HG03135 (cell line): ENCODE measurements around the gene BCAP31.
"Not testable (repeated sequence)": the region's sequence is repeated elsewhere in the genome, so short reads cannot be mapped to it uniquely, and the experiment has no call there.

Experiments used
- ATAC-seq: cut with Tn5 transposase; IDR thresholded peaks from one replicate; pipeline ENCODE4 v1.9.1; 2021; ENCODE audit warnings: mild to moderate bottlenecking, moderate library complexity; ENCODE audit not compliant: unreplicated experiment

Gene BCAP31

DNA sequence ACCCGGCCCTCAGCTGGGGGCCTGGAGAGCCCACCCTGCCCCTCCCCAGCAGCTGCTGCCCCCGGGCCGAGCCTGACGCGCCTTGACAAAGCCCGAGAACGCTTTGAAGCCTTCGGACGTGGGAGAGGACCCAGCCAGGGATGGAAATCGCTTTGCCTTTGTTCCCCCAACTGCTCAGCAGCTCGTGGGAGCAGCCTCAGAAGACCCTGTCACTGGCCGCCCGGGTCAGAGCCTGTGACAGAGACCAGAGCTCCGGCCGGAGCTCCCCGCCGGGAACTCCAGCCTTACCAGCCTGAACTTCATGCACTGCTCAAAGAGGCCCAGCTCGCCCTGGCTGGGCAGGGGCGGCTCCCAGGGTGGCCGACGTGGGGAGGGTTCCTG, 39.0 kb downstream of the BCAP31 start:
- no peak for ATAC-seq

DNA sequence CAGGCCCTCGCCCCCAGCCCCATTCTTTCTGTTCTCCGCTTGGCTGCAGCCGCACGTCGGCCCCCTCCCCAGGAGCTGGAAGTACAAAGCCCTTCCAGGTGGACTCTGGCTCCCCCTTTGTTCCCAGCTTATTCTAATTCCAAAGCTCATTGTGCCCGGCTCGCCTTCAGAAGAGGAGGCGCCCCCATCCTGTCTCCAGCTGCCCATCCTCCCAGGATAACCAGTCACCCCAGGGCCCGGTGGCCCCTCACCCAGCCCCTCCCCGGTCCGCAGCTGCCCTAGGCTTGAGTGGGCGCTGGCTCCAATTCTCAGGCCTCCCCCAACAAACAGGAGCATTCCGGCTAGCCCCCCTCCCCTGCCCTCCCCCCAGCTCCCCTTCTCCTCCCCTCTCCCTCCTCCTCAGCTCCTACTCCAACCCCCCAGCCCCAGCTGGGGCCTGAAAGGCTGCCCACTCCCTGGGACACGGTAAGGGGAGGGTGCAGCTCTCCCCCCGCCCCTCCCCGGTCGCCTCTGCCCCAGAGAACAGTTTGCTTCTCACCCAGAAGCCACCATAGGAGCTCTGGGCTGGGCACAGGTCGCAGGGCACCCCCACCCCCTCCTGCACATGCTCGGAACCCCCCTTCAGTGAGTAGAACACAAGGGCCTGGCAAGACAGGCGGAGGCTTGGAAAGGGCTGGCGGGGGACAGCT, 39.6 kb downstream of the BCAP31 start:
- ATAC-seq: no peak

DNA sequence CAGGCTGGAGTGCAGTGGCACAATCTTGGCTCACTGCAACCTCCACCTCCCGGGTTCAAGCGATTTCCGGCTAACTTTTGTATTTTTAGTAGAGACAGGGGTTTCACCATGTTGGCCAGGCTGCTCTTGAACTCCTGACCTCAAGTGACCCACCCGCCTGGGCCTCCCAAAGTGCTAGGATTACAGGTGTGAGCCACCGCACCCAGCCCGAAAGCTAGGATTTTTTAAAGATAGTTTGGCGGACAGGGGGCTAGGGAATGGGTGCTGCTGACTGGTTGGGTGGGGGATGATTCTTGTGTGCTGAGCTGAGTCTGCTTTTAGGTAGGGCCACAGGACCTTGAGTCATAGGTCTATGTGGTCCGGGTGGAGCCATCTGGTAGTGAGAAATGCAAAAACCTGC, 40.7 kb downstream of the BCAP31 start:
- not testable (repeated sequence) for ATAC-seq

DNA sequence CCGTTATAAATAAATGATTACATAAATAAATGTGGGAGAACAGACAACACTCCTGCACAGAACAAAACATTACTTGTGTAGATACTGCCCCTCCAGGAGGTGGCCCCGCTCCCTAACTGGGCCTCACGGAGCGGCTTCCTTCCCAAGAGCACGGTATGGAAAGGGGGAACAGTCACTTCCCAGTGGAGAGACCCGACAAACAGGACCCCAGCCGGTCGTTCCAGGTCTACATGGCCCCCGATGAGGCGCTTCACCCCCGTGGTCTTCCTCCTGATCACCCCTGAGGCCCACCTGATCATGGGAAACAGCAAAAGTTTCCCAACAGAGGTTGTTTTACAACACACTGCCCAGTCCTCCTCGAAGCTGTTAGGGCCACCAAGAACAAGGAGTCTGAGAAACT, 43.0 kb downstream of the BCAP31 start:
- ATAC-seq: no peak

DNA sequence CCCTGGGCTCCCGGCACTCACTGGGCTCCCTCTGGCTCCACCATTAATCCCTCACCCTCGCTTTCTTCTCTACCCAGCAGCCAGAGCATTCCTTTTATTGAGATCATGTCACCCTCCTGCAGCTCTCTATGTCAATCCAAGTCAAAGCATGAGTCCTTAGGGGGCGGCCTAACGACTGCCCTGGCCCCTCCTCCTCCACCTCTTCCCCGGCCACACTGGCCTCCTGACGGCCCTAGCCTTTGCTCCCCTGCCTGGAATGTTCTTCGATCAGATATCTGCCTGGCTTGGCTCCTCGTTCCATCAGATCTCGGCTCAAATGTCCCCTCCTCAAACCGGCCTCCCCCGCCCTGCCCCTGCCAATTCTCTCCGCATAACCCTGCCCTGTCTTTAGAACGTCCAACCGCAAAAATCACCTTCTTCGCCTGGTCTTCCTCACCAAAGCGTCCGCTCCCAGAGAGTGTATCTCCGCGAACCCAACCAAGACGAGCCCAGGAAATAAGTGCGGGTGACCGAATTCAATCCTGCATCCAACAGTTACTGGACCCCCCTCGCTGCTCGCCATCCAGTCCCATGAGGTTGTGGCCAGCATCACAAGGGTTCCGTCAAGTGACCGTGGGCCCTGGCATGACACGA, 49.9 kb downstream of the BCAP31 start:
- ATAC-seq: no peak

DNA sequence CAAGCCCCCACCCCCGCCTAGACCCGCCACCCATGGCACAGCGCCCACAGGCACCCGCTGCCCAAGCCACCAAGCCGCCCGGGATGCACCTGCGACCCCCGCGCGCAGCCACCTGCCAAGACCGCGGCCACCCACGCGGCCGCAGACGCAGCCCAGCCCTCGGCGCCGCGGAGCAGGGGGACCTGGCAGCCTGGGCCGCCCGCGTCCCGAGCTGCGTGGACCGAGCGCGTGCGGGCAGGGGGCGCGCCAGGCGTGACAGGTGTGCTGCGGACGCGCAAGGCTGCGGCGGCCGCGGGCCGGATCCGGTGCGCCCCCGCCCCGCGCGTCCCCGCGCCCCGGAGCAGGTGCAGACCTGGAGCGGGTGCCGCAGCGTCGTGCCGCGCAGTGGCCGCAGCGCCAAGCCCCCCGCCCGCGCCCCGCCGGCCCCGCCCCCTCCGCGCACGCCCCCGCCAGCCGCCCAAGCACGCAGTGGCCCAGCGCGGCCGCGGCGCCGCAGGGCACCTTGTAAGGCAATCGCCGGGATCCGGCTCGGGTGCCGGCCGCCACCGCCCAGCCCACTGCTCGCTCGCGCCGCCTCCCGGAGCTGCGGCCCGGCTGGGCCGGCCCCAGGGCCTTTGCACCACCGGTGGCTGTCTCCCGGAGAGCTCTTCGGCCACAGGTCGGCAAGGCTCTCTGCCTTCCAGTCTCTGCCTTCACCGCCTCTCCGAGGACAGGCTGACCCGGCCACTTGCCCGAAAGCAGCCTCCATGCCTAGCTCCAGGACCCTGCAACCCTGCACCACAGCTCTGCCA, 50.6 kb downstream of the BCAP31 start, which contains the start of gene PNCK:
TSS of gene PNCK (minus strand) at position 386 of the 791 bp plus-strand sequence. CDS start 737 bp downstream, outside the sequence.
- no peak for ATAC-seq

DNA sequence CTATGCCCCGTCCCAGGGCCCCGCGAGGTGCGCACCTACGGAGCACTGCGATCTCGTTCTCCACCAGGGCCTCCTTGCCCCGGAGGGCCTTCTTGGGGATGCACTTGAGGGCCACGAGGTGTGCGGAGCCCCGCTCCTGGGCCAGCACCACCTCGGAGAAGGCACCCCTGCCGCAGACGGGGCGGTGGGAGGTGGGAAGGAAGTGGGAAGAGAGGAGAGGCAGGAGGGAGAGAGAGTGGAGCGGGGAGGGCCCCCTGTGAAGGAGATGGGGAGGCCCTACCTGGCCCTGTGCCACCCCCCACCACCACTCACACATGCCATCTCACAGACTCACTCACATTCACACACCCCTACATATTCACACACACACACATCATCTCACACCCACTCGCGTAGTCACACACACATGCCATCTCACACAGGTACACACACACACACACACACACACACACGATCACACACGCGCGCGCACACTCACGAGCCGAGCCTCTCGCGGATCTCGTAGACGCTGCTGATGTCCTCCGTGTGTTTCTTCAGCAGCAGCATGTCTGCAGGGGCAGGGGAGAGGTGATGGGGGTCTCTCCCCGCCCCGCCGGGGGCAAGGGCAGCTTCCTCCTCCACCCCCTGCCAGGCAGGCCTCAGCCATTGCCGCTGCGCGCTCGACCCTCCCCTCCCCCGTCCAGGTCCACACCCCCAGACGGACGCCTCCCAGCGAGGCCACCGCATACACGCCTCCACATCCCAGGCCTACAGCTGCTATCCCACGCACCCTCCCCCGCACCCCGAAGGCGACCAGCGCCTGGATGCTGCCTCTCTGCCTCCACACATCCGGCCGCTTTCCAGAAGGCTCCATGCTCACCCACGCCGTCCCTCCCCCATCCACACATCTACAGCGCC, 51.4 kb downstream of the BCAP31 start:
- ATAC-seq: no peak

DNA sequence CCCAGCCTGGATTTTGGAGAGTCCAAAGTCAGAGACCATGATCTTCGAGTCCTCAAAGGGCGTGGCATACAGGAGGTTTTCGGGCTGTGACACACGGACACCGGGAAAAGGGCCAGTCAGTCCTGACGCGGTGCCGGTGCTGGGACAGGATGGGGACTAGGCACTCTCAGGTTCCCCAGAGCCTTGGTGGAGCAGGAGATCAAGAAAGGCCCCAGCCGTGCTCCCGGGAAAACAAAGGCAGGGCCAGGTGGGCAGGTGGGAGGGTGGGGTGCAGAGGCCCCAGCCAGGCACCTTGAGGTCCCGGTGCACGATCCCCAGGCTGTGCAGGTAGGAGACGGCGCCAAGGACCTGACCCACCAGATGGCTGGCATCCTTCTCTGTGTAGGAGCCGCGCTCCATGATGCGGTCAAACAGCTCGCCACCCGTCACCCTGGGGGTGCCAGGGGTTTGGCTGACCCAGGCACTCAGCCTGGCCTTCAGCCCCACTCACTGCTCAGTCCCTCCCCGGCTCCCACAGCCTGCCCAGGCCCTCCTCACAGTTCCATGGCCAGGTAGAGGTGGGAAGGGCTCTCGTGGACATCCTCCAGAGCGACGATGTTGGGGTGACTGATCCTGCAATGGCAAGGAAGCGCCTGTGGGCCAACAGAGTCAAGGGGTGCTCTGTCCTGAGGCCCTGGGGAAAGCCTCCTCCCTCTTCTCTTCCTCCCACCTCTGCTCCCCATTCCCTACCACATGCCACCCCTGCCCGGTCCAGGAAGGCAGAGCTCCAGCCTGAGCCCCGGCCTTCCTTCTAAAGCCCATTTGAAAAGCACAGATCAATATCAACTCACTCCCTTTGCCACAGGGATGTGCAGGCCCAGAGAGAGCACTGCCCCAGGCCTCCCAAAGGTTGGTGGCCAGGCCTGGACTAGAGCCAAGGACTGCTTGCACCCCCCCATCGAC, 52.3 kb downstream of the BCAP31 start:
- no peak for ATAC-seq

DNA sequence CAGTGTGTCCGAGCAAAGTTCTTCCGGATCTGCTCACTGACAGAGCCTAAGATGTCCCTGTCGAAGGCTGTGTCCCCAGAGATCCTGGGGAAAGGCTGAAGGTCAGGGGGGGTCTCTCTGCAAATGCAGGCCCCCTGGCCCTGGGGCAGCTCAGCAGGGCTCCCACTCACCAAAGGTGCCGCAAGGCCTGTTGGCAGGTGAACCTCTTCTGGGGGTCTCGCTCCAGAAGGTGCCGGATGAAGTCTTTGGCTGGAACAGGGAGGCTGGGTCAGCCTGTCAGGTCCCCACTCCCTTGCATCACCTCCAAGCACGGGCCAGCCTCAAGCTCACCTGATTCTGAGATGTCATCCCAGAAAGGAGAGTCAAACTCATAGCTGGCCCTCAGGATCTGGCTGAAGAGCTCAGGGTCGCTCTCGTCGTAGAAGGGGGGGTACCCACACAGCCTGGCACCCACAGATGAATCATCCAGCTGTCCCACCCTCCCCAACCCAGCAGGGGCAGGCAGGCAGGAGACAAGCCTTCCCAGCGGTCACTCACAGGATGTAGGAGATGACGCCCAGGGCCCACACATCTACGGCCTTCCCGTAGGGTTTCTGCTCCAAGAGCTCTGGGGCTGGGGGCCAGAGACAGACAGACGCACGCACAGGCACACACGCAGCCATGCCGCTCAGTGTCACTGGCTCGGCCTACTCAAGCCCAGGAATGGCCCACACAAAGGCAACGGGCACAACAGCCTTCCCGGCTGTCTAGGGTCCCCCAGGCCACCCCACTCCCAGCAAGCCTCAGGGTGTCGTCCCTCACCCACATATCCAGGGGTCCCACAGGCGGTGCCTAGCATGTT, 53.2 kb downstream of the BCAP31 start:
- ATAC-seq: no peak

DNA sequence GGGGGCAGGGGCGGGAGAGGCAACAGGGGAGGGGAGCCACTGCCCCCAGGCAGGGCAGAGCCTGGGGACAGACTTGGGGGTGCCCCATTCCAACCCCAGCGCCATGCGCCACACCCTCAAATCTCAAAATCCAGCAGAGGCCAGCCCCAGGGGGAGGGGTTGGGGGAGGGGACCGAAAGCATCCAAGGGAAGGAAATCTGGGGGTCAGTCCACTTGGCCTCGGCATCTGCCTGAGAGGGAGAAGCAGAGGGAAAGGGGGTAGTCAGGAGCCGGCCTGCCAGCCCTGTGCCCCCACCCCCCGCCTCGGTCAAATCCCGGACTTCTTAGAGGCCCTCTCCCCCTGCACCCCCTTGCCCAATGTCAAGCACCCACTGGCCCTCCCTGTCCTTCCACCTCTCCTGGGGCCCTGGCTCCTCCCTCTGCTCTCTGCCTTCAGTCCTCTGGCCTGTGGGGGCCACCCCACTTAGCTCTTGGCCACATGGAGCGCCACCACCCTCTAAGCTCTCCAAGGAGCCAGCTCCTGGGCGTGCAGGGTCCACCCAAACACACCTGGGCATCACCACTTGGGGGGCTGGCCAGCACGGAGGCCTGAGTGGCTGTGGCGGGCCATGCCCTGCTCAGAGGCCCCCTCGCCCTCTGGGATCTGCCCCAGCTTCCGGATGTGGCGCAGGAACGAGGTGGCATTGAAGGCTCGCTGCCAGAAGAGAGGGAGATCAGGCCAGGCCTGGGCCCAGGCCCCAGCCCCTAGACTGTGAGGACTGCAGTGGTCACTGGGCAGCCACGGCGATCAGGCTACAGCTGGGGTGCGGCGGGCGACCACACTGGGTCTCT, 54.1 kb downstream of the BCAP31 start:
- no peak for ATAC-seq

DNA sequence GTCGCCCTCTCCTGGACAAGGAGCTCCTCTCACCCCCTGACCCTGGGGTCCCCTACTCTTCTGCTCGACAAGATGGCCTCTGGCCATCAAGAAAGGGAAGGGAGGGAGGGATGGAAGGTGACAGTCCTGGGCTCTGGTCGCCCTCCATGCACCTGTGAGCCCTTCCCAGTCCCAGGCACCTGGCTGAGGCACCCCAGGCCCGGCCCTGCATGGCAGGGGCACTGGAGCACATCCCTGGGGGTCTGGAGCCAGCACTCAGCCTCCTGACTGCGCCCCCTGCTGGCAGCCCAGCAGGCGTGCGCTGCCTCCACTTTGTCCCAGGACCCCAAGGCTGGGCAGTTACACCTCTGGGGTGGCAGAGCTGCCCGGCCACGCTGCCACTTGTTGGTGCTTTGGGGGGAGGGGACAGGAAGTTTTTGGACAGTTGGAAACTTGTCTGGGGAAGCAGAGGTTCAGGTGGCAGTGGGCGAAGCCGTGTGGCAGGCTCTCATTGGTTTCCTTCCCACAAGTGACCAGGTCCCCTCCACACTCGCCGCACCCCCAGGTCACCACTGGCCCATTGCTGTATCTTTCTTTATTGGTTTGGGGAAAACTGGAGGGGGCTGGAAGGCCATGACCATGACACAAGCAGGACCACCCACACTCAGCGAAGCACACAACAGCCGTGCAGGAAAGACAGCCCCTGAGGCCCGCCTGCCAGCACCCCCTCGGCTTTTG, 54.9 kb downstream of the BCAP31 start:
- ATAC-seq: no peak

DNA sequence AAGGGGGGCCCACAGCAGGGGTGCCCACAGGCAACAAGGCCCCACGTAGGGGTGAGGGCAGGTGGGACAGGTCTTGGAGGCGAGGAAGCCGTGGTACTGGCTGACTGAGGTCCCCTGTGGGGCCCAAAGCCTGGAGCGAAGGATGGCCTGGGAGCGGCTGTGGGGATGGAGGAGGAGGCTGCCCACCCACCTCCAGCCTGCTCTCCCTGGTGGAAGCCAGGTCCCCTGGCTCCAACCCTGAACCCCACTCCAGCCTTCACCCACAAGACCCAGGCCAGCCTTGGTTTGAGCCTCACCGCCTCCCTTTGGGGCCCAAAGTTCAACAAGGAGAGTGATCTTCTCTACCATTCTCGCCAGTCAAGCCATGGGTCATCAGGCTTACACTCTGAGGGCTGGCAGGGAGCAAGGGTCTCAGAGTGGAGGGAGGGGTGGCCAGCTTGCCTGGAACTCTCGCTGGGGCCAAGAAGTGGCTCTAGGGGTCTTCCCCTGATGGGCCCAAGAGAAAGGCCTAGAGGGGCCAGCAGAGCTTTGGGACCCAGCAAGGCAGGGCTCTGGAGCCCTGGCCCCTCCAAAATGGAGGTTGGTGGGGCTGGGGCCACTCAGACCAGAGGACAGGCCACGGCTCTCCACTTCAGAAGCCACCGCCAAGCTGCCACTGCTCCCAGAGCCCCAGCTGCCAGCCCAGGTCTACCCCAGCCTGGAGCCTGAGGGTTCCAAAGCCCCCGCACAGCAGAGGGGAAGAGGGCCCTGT, 55.6 kb downstream of the BCAP31 start:
- no peak for ATAC-seq

DNA sequence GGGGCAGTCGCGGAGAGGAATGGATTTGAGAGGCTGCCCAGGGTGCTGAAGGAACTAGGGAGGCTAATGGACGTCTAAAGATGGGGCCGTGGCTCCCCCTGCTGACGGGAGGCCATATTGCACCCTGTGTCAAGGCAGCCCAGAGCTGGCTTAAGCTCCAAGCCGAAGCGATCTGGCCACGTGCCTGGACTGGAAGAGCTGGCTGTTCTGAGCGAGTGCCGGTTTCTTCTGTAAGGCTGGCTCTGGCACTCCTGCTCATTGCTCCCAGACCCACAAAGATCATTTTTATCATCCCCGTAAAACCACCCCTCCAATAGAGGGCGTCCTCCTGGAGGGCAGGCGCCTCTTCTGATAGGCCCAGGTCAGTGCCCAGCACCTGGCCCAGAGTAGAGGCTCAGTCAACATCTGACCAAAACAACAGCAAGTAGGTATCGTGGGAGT, 56.2 kb downstream of the BCAP31 start:
- peak; percentile 63 for ATAC-seq

DNA sequence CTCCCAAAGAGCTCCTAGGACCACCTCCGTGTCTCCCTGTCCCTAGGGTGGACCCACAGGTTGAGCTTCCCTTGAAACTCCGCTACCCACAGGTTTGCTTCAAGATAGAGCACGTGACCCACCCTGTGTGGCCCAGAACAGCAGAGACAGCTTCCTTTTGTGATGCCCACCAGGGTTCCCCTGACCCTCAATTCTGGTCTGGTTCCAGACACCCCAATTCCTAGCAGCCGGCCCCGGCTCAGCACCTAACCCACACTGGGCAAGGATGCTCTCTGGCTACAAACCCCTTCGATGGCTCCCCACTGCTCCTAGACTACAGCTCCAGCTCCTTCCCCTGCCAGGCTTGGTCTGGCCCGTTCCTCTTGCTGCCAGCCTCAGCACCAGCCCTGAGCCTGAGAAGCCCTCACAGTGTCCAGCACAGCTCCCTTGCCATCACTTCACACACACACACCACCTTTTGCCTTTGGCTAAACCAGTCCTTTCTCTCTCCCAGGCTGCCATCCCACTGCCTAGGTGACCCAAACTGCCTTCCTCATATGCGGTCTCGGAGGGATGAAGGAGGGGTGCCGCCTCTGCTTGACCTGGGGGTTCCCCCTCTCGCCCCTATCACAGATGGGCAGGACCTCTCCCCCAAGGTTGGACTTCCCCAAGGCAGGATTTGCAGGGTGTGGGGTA, 56.8 kb downstream of the BCAP31 start:
- ATAC-seq: no peak

DNA sequence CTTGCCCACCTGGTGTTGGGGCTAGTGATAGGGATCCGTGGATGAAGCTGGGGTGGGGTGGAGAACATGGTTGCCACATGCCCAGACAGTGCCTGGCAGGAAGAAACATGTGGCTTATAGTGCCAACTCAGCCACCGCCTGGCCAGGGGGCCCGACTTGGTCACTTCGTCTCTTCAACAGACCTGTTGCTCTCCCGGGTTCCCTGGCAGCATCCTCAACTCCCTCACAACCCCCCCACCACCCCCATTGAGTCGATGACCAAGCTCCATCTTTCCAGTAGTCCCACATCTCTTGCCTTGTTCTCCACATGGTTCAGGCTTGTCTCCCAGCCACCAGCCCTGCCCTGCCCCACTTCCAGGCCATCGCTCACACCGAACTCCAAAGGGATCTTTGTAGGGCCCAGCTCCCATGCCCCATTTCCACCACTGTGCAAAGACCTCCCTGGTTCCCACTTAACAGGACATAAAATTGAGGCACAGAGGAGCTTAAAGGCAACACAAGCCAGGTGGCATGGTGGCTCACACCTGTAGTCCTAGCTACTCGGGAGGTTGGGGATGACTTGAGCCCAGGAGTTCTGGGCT, 58.4 kb downstream of the BCAP31 start:
- ATAC-seq: no peak

DNA sequence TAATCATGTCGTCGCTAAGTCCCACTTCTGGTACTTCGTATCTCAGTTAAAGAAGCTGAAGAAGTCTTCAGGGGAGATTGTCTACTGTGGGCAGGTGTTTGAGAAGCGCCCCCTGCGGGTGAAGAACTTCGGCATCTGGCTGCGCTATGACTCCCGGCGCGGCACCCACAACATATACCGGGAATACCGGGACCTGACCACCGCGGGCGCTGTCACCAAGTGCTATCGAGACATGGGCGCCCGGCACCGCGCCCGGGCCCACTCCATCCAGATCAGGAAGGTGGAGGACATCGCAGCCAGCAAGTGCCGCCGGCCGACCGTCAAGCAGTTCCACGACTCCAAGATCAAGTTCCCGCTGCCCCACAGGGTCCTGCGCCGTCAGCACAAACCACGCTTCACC, 61.9 kb downstream of the BCAP31 start:
- ATAC-seq: no peak
